ELR (cell line): ENCODE results near the gene MTERF4.

Experiments used
- DNase-seq: peaks from one replicate; pipeline ENCODE4 v3.0.0-alpha.2; 2015; ENCODE audit warnings: low read depth

MTERF4 gene

GRCh38 chr2:241049739-241050623, 52.1 kb downstream of the MTERF4 start:
- no peak for DNase-seq

GRCh38 chr2:241048949-241049343, 53.1 kb downstream of the MTERF4 start:
- DNase-seq, result no peak

- no peak for DNase-seq
Measured at GRCh38 chr2:241048149-241048948, 53.7 kb downstream of the MTERF4 start.

- no peak for DNase-seq
Measured at GRCh38 chr2:241047253-241048010, 54.7 kb downstream of the MTERF4 start.
